Activated CD4-positive, CD25-positive, alpha-beta regulatory T cell (primary cell): ENCODE results near the gene NPIPB9.
A peak's percentile ranks its signal among the peaks of the same experiment; 100 is the strongest.
"Not testable (repeated sequence)": the region's sequence is repeated elsewhere in the genome, so short reads cannot be mapped to it uniquely, and the experiment has no call there.

Experiments used
- DNase-seq, 4 experiments: peaks; one replicate each; lab custom pipeline; 2025; lab: John Stamatoyannopoulos, UW

The NPIPB9 gene

GRCh38 chr16:28751487-28751886, at the start of gene NPIPB9:
Gene NPIPB9 (plus strand): TSS chr16:28751787.
- not testable (repeated sequence) for DNase-seq

- DNase-seq = not testable (repeated sequence)
These were observed 47.3 kb upstream of the NPIPB9 start for GRCh38 chr16:28704246-28704645.

- not testable (repeated sequence) for DNase-seq
These were observed 40.1 kb upstream of the NPIPB9 start, which contains the start of gene EIF3C for GRCh38 chr16:28711220-28712083. Gene EIF3C (plus strand): TSS chr16:28711464. CDS start chr16:28711687, 223 bp downstream.

GRCh38 chr16:28722852-28723650, 28.5 kb upstream of the NPIPB9 start:
- DNase-seq = not testable (repeated sequence)

- DNase-seq = not testable (repeated sequence)
These were observed 20.3 kb upstream of the NPIPB9 start for GRCh38 chr16:28731253-28731652.

- DNase-seq = not testable (repeated sequence)
These were observed 19.0 kb upstream of the NPIPB9 start for GRCh38 chr16:28732455-28733124.

GRCh38 chr16:28739787-28740186, 11.8 kb upstream of the NPIPB9 start:
- DNase-seq = not testable (repeated sequence)

GRCh38 chr16:28740631-28741030, 11.0 kb upstream of the NPIPB9 start:
- not testable (repeated sequence) for DNase-seq

GRCh38 chr16:28741295-28741694, 10.3 kb upstream of the NPIPB9 start:
- DNase-seq = not testable (repeated sequence)

- DNase-seq = not testable (repeated sequence)
These were observed 4.8 kb upstream of the NPIPB9 start for GRCh38 chr16:28746618-28747350.

GRCh38 chr16:28749997-28750465, 1.6 kb upstream of the NPIPB9 start:
- DNase-seq = not testable (repeated sequence)

GRCh38 chr16:28750469-28751067, 1.0 kb upstream of the NPIPB9 start:
- DNase-seq = not testable (repeated sequence)

GRCh38 chr16:28781697-28782096, 30.1 kb downstream of the NPIPB9 start:
- not testable (repeated sequence) for DNase-seq

- DNase-seq = not testable (repeated sequence)
These were observed 30.8 kb downstream of the NPIPB9 start for GRCh38 chr16:28782357-28782756.

GRCh38 chr16:28802235-28803019, 50.8 kb downstream of the NPIPB9 start:
- peak; percentile 17 to 64 (median 24) for DNase-seq

- not testable (repeated sequence) for DNase-seq
These were observed 56.0 kb downstream of the NPIPB9 start for GRCh38 chr16:28807445-28808120.

- DNase-seq = no peak
These were observed 68.4 kb downstream of the NPIPB9 start for GRCh38 chr16:28820016-28820415.

- not testable (repeated sequence) for DNase-seq
These were observed 69.0 kb downstream of the NPIPB9 start for GRCh38 chr16:28820546-28820945.

- DNase-seq = no peak
These were observed 70.4 kb downstream of the NPIPB9 start for GRCh38 chr16:28821874-28822519.
